Stimulated activated CD4-positive, alpha-beta T cell treated with anti-CD3 and anti-CD28 coated beads, Interleukin-1b, Interleukin-23, amount 100 ng/mL, for 24 hours (primary cell): Measurements from ENCODE around the gene CRMP1.

Experiments used
- DNase-seq, 4 experiments: peaks; one replicate each; pipeline ENCODE4 v3.0.0-alpha.2; 2020; ENCODE audit warnings: low read depth in 4 of 4, low spot score in 1 of 4

Gene CRMP1

GRCh38 chr4:5921101-5921980 is 28.5 kb upstream of the CRMP1 start:
- no peak for DNase-seq

DNA sequence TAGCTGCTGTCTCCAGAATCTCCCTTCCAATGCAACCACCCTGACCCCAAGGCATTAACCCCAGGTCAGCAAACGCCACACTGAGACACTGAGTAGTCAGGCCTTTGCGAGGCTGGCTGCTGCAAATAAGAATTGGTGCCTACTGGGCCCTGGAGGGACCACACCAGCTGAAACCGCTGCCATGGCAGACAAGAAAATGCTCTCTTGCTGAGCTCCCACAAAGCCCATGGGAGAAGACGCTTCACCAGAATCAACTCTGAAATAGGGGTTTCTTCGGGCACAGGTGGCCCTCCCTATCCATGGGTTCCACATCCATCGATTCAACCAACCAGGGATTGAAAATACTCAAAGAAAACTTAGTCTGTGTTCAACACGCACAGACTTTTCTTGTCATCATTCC is 26.7 kb upstream of the CRMP1 start:
- DNase-seq: no peak

DNA sequence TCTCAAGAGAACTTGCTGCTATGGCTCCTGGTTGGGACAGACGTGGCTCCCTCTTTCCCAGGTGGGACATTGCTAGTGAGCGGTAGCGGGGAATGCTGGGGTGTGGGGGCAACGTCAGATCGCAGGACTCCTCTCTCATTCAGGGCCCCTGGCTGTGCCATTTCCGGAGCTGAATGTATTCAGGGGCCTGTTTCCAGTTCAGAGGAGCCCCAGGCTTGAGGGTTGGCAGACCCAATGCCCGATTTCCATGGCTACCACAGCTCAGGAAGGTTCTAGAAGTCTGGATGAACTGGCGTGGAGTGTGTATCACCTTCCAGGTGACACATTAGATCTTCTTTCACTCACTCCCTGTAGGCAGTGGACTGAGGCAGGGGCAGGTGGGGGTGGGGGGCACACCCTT is 26.2 kb upstream of the CRMP1 start:
- DNase-seq: no peak

DNA sequence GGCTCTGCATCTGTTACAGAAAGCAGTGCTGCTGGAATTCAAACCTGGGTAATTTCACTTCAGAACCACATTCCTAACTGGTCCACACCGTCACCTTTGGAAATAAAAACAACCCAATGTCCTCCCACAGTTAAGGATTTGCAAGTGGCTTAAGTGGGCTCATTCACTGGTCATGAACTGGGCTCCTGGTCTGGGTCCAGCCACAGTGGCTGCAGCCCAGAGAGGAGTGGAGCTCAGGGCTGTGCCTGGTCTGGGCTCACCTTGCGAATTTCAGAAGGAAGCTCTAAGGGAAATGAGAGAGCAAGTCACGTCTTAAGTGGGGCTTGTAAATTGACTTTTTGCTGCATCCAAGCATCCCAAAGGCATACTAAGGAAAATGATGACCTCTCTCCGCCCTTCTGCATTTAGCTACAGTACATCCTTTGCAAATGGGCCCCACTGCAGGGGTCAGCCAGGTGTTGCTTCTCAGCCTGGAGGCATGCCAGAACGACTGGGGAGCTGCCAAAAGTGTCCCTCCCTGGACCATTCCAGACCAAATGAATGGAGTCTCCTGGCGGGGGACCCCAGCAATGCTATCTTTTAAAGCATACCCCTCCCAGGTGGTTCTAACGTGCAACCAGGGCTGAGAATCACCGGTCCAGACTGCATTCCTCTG is 25.6 kb upstream of the CRMP1 start:
- no peak for DNase-seq

DNA sequence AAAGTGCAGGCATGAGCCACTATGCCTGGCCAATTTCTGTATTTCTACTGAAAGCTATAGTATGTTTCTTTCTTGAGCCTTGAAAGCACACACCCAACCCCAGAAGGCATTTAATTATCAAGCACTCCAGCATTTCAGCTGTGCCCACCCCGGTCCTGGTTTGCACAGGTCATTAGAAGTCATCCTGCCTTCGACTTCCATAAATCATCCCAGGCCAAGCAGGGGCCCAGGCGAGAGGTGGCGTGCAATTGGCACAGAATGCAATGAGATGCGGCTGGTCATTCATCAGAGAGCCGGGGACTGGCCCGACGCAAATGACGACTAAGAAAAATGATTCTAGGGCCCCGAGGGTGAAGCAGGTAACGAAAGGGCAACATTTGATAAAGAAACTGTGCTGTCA is 24.8 kb upstream of the CRMP1 start:
- no peak for DNase-seq

DNA sequence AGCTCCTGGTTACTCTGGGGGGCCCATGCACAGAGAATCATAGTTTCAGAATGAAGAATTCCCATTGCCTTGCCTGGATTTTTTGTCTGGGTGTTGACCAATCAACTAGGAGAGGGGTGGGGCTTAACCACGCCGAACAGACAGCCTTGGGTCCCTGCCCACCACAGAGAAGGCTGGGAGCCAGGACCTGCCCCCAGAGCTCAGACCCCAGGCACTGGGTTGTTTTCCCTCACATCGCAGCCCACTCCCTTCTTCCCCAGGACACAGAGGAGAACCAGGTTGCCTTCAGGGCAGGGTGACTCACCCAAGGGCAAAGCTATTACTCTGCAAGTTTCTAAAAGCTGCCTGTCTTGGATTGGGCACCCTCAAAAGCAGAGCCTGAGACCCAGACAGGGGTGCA is 23.3 kb upstream of the CRMP1 start:
- no peak for DNase-seq

GRCh38 chr4:5913454-5913853 is 20.6 kb upstream of the CRMP1 start:
- DNase-seq: no peak

GRCh38 chr4:5912614-5913019 is 19.7 kb upstream of the CRMP1 start:
- no peak for DNase-seq

- no peak for DNase-seq
These were observed 16.1 kb upstream of the CRMP1 start for GRCh38 chr4:5908876-5909427.

DNA sequence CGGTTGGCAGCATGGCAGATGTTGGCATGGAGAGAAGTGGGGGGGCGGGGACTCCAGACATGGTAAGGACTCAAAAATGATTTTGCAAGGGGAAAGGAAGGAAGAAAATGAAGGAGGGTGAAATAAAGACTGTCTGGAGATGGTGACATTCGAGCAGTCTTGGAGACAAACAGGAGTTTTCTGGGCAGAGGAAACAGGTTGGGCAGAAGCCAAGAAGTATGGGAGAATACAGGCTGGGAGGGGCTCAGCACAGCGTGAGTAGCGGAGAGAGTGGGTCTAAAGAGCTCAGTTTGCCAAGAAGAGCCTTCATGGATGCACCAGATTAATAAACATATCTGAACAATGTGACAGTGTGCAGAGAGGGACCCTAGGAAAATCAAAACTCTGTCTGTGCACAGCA is 13.3 kb upstream of the CRMP1 start:
- DNase-seq: no peak

DNA sequence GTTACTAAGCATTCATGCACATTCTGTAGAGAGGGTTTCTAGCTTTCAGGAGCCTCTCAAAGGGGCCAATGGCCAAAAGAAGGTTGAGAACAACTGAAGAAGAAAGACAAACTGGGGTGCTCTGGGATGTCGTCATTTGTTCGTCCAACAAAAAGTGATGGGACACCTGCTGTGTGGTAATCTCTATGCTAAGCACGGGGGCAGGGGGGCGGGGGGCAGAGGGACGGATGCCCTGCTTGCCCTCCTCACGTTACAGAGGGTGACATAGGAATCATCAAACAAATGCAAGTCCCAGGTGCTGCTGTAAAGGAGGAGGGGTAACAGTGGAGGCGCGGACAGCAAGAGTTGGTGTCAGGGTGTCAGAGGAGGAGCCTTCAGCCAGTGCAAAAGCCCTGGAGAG is 12.8 kb upstream of the CRMP1 start:
- DNase-seq: no peak

DNA sequence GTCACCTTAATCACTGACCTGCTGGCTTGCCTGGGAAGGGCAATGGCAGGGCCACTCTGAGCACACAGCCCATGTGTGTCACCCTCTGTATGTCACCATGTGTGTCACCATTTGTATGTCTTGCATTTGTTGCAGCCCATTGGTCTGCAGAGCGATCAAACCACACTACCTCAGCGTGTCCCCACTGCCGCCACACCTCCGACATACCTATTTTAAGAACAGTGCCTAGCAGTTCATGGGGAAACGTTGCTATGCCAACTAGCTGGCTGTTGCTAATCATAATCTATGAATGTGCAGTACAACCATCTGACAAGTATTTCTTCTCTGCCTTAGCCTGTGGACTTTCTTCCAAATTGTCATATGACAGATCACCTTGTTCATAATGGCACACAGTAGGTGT is 8.0 kb upstream of the CRMP1 start:
- no peak for DNase-seq

DNA sequence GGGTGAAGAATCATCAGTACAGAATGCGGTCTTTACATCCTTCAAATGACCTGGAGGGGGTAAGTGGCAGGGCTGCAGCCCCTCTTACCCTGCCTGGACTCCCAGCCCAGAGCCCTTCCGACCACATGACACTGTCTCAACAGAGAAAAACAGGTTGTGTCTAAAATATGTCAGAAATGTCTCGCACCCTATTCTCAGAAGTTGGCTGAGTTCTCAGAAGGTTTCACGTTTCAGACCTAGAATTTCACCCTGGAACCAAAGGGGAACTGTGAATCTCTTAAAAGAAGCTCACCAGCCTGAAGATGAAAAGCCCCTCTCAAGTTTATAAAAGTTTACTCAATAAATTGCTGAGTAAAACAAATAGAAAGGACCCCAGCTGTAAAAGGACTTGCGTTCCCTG is 7.0 kb upstream of the CRMP1 start:
- DNase-seq: no peak

DNA sequence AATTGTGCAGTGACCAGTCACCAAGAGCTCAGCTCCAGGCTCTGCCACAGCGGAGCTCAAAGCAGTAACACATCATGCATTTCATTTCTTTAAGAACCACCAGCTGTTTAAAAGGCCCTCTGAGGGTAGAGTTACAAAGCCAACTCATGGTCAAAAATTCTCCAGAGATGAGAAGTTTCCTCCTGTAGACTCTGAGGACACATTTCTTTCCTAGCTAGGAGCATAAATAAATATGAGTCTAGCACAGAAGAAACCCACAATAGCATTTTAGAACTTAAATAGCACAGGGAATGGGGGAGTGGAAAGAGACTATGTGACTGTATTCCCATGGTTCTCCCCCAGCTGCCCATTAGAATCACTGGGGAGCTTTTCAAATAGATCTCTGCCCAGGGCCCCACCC is 6.5 kb upstream of the CRMP1 start:
- DNase-seq: no peak

- no peak for DNase-seq
These were observed 4.8 kb upstream of the CRMP1 start for GRCh38 chr4:5897674-5898073.

GRCh38 chr4:5895287-5895686 is 2.4 kb upstream of the CRMP1 start:
- no peak for DNase-seq

- no peak for DNase-seq
These were observed 1.4 kb upstream of the CRMP1 start for GRCh38 chr4:5894266-5894665.

DNA sequence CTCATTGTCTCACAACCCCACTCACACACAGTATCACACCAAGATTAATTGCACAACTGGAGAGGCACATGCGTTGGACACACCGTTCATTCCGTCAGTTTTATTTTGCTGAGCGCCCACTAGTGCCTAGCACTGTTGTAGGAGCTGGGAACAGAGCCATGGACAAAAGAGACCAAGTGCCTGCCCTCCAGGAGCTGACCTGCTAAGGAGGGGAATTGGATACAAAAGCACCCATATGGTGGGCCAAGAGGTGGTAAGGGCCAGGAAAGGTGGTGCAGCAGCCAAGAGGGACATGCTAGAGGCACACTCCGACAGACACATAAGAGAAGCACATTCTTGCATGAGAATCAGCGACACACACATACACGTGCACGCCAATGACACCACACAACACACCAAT is 705 bp upstream of the CRMP1 start:
- no peak for DNase-seq

DNA sequence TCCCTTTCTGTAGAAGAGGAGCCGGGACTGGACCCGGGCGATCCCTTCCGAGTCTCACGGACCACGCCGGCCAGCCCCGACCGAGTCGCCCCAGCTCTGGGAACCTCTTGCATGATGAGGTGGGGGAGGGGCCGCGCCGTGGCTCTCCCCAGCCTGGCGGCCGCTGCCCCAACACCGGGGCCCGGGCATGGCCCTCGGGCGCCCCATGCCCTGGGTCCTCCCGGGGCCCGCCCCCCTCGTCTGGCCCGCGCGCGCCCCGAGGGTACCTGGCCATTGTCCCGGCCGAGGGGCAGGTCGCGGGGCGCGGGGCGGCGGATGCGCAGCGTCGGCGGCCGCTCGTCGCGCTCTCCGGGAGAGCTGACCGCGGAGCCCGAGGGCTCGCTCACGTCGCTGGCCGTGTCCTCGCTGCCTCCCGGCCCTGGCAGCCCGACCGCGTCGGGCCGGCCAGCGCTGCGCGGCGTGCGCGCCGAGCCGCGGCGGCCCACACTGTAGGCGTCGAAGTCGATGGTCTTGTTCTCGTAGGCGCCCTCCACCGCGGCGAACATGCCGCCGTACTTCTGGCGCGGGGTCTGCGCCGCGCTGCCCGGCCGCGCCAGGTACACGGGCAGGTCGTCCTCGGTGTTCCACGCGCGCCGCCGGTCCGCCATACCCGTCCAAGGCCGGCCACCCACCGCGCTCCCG is 423 bp downstream of the CRMP1 start:
- no peak for DNase-seq

DNA sequence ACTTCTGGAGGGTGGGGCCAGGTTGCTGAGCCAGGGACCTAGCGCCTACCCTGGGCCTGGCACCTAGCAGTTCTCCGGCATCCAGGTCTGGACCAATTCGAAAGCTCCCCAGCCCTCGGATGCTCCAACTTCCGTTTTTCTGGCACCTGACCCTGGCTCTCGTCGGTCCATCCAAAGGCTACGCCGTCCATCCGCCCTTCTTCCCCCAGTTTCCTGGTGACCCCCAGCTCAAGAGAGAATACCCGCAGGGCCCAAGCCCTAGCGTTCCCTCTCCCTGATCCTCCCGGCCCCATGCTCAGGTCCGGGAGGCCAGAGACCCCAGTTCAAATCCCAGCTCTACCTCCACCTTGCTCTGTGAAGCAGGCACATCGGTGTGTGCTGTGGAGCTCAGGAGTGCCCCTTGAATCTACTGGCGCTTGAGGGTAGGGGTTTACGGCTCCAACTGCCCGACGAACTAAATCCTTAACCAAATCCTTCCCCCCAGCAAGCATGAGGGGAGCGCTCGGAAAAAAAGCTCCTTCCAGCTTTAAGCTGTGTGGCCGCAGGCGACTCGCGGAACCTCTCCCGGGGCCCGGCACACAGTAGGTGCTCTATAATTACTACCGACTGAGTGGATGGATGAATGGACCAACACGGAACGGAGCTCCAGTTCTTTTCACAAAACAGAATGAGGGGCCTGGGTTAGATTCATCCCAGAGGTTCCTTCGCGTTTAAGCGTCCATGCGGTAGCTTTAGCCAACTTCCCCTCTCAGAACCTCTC is 1.1 kb downstream of the CRMP1 start:
- DNase-seq: no peak

- no peak for DNase-seq
These were observed 2.7 kb downstream of the CRMP1 start for GRCh38 chr4:5890063-5890727.
